CD4-positive, CD25-positive, alpha-beta regulatory T cell (primary cell): ENCODE results near the gene PLEKHH2. TPM values are rescaled to one million over a fixed set of nuclear protein-coding genes. Genes with fewer than 3 reads are reported as not detected.

ENCODE experiments used
- ATAC-seq, 2 donors: fragments of 150-1000 bp; cut with Tn5 transposase; one replicate each; pipeline ENCODE4 v1.10.0; 2021; ENCODE audit warnings: low read depth in 2 of 2, moderate number of reproducible peaks in 2 of 2, moderate library complexity in 1 of 2
- DNase-seq, 3 donors: peaks; one replicate each; pipeline versions ENCODE4 v3.0.0 to v3.0.0-alpha.2; 2012 to 2022; ENCODE audit warnings: mixed read lengths in 1 of 3
- H3K27ac ChIP-seq: one replicate; pipeline ENCODE4 v1.7.0; 2013; ENCODE audit warnings: mild to moderate bottlenecking, low read length; ENCODE audit not compliant: insufficient read depth, poor library complexity, severe bottlenecking
- H3K27me3 ChIP-seq: one replicate; pipeline ENCODE4 v1.7.0; 2013; ENCODE audit warnings: low read length; ENCODE audit not compliant: control insufficient read depth, insufficient read depth
- H3K36me3 ChIP-seq: one replicate; pipeline ENCODE4 v1.7.0; 2013; ENCODE audit warnings: mild to moderate bottlenecking, low read length, moderate library complexity; ENCODE audit not compliant: control insufficient read depth, insufficient read depth
- H3K4me1 ChIP-seq: 2 replicates; pipeline ENCODE4 v1.7.0; 2013; ENCODE audit warnings: mild to moderate bottlenecking, low read length; ENCODE audit not compliant: insufficient read depth, control insufficient read depth, poor library complexity, severe bottlenecking
- H3K4me3 ChIP-seq: one replicate; pipeline ENCODE4 v1.7.0; 2013; ENCODE audit warnings: low read depth, mild to moderate bottlenecking, low read length, moderate library complexity
- H3K9me3 ChIP-seq, 2 experiments: 1 replicate in 1 of 2; 2 replicates in 1 of 2; pipeline ENCODE4 v1.7.0; 2013; ENCODE audit warnings: low read length in 2 of 2, mild to moderate bottlenecking in 1 of 2, moderate library complexity in 1 of 2; ENCODE audit not compliant: control insufficient read depth in 2 of 2
- H3K27ac Mint-ChIP-seq, 3 donors: one replicate each; pipeline ENCODE4 v1.8.0; 2020 to 2022; ENCODE audit warnings: mild to moderate bottlenecking in 3 of 3, mixed read lengths in 3 of 3, moderate library complexity in 2 of 3
- H3K27me3 Mint-ChIP-seq: one replicate; pipeline ENCODE4 v1.8.0; 2022; ENCODE audit warnings: mild to moderate bottlenecking, mixed read lengths
- H3K36me3 Mint-ChIP-seq: one replicate; pipeline ENCODE4 v1.8.0; 2020; ENCODE audit warnings: mixed read lengths
- H3K4me1 Mint-ChIP-seq, 4 donors: one replicate each; pipeline ENCODE4 v1.8.0; 2020 to 2022; ENCODE audit warnings: mixed read lengths in 4 of 4, mild to moderate bottlenecking in 1 of 4
- H3K4me3 Mint-ChIP-seq, 4 donors: one replicate each; pipeline ENCODE4 v1.8.0; 2020 to 2022; ENCODE audit warnings: mild to moderate bottlenecking in 4 of 4, mixed read lengths in 4 of 4, moderate library complexity in 3 of 4
- H3K9me3 Mint-ChIP-seq, 7 donors: one replicate each; pipeline ENCODE4 v1.8.0; 2020 to 2022; ENCODE audit warnings: mixed read lengths in 7 of 7, mild to moderate bottlenecking in 3 of 7, moderate library complexity in 2 of 7
- polyA plus RNA-seq, 4 donors: library from polyadenylated mRNA; unstranded; fragments of 300-500 nt; fragmentation: Illumina TruSeq; gene quantifications; one replicate each; pipeline ENCODE4 v1.2.3, GENCODE V29; 2021
- total RNA-seq: library from RNA; stranded (reverse); gene quantifications from one replicate; pipeline ENCODE4 v1.2.3, GENCODE V29; 2022

PLEKHH2 gene
- total and polyA plus RNA-seq, 5 donors from 2014 or later = 0.18 to 1.2 (median 0.20) TPM; not detected in 2

- Mint-ChIP-seq H3K36me3 (peaks cover 17% of the 10 kb centered on the region), H3K4me1 (no peaks in the 10 kb centered on the region), H3K27ac (no peak overlapping the region), H3K9me3 (no peaks in the 10 kb centered on the region), H3K27me3 (no peaks in the 10 kb centered on the region), H3K4me3 (no peak overlapping the region)
- Histone ChIP-seq H3K27ac (no peak overlapping the region), H3K9me3 (no peaks in the 10 kb centered on the region), H3K36me3 (no peaks in the 10 kb centered on the region), H3K27me3 (no peaks in the 10 kb centered on the region), H3K4me1 (no peaks in the 10 kb centered on the region), H3K4me3 (no peak overlapping the region)
- ATAC-seq (no peak), DNase-seq (no peak)
These were observed 166.1 kb downstream of the PLEKHH2 start for GRCh38 chr2:43803113-43803512.

- no peak for ATAC-seq
- H3K36me3 ChIP-seq = no peaks in the 10 kb centered on the region
- DNase-seq = no peak
- Mint-ChIP-seq H3K4me3 (no peak overlapping the region), H3K9me3 (no peaks in the 10 kb centered on the region), H3K27me3 (no peaks in the 10 kb centered on the region), H3K4me1 (no peaks in the 10 kb centered on the region), H3K36me3 (peaks cover 17% of the 10 kb centered on the region), H3K27ac (no peak overlapping the region)
- H3K27ac ChIP-seq = no peak overlapping the region
- no peaks in the 10 kb centered on the region for H3K4me1 ChIP-seq
- no peaks in the 10 kb centered on the region for H3K27me3 ChIP-seq
- no peak overlapping the region for H3K4me3 ChIP-seq
- H3K9me3 ChIP-seq = no peaks in the 10 kb centered on the region
These were observed 169.6 kb downstream of the PLEKHH2 start for GRCh38 chr2:43806719-43807031.

- Histone ChIP-seq H3K4me1 (no peaks in the 10 kb centered on the region), H3K4me3 (no peak overlapping the region), H3K27me3 (no peaks in the 10 kb centered on the region), H3K27ac (no peak overlapping the region), H3K9me3 (no peaks in the 10 kb centered on the region), H3K36me3 (no peaks in the 10 kb centered on the region)
- Mint-ChIP-seq H3K9me3 (no peaks in the 10 kb centered on the region), H3K36me3 (peaks cover 7% of the 10 kb centered on the region), H3K27ac (no peak overlapping the region), H3K4me3 (no peak overlapping the region), H3K4me1 (peaks cover 0 to 3% (median 0%) of the 10 kb centered on the region in 4 donors), H3K27me3 (no peaks in the 10 kb centered on the region)
- ATAC-seq (no peak), DNase-seq (no peak)
These were observed 173.4 kb downstream of the PLEKHH2 start for GRCh38 chr2:43810452-43810851.

- Mint-ChIP-seq H3K36me3 (peaks cover 5% of the 10 kb centered on the region), H3K27me3 (peaks cover 4% of the 10 kb centered on the region), H3K27ac (no peak overlapping the region), H3K4me3 (no peak overlapping the region), H3K4me1 (peaks cover 0 to 4% (median 0%) of the 10 kb centered on the region in 4 donors), H3K9me3 (no peaks in the 10 kb centered on the region)
- no peak for DNase-seq
- no peak for ATAC-seq
- Histone ChIP-seq H3K27ac (no peak overlapping the region), H3K4me1 (no peaks in the 10 kb centered on the region), H3K27me3 (no peaks in the 10 kb centered on the region), H3K9me3 (no peaks in the 10 kb centered on the region), H3K4me3 (no peak overlapping the region), H3K36me3 (no peaks in the 10 kb centered on the region)
These were observed 173.8 kb downstream of the PLEKHH2 start for GRCh38 chr2:43810888-43811287.

GRCh38 chr2:43812006-43812405 is 174.9 kb downstream of the PLEKHH2 start:
- H3K4me1 ChIP-seq = no peaks in the 10 kb centered on the region
- DNase-seq = no peak
- H3K27me3 ChIP-seq = no peaks in the 10 kb centered on the region
- no peaks in the 10 kb centered on the region for H3K36me3 ChIP-seq
- H3K27ac ChIP-seq = no peak overlapping the region
- ATAC-seq = no peak
- Mint-ChIP-seq H3K4me3 (no peak overlapping the region), H3K27ac (no peak overlapping the region), H3K9me3 (no peaks in the 10 kb centered on the region), H3K4me1 (peaks cover 0 to 4% (median 0%) of the 10 kb centered on the region in 4 donors), H3K36me3 (no peaks in the 10 kb centered on the region), H3K27me3 (peaks cover 4% of the 10 kb centered on the region)
- H3K9me3 ChIP-seq = no peaks in the 10 kb centered on the region
- no peak overlapping the region for H3K4me3 ChIP-seq

- no peak for ATAC-seq
- Mint-ChIP-seq H3K4me3 (no peak overlapping the region), H3K4me1 (peaks cover 0 to 4% (median 0%) of the 10 kb centered on the region in 4 donors), H3K27me3 (peaks cover 4% of the 10 kb centered on the region), H3K36me3 (no peaks in the 10 kb centered on the region), H3K27ac (peak overlapping the region in 1 of 3 donors; percentile 60), H3K9me3 (no peaks in the 10 kb centered on the region)
- no peaks in the 10 kb centered on the region for H3K9me3 ChIP-seq
- DNase-seq = no peak
- H3K27me3 ChIP-seq = no peaks in the 10 kb centered on the region
- no peak overlapping the region for H3K4me3 ChIP-seq
- no peaks in the 10 kb centered on the region for H3K36me3 ChIP-seq
- no peak overlapping the region for H3K27ac ChIP-seq
- no peaks in the 10 kb centered on the region for H3K4me1 ChIP-seq
These were observed 175.9 kb downstream of the PLEKHH2 start for GRCh38 chr2:43812947-43813346.

GRCh38 chr2:43814711-43815110 is 177.7 kb downstream of the PLEKHH2 start:
- no peak overlapping the region for H3K27ac ChIP-seq
- DNase-seq = no peak
- Mint-ChIP-seq H3K9me3 (no peaks in the 10 kb centered on the region), H3K27ac (no peak overlapping the region), H3K27me3 (peaks cover 5% of the 10 kb centered on the region), H3K4me3 (no peak overlapping the region), H3K36me3 (no peaks in the 10 kb centered on the region), H3K4me1 (peaks cover 0 to 4% (median 0%) of the 10 kb centered on the region in 4 donors)
- H3K9me3 ChIP-seq = no peaks in the 10 kb centered on the region
- H3K4me1 ChIP-seq = no peaks in the 10 kb centered on the region
- no peaks in the 10 kb centered on the region for H3K27me3 ChIP-seq
- ATAC-seq = no peak
- H3K36me3 ChIP-seq = no peaks in the 10 kb centered on the region
- no peak overlapping the region for H3K4me3 ChIP-seq
